K562 (cell line): ENCODE measurements around the gene SLMAP. TPM values are rescaled to one million over a fixed set of nuclear protein-coding genes. Genes with fewer than 3 reads are reported as not detected.
A peak's percentile ranks its signal among the peaks of the same experiment; 100 is the strongest.

Source experiments
- BACH1 ChIP-seq: fragments of 200-800 bp; sonication (Bioruptor generic); IDR thresholded peaks from 2 replicates; pipeline ENCODE4 v1.6.1; 2016; ENCODE audit warnings: missing genetic modification characterization, missing compliant biosample characterization
- ELK1 ChIP-seq: sonication (generic); formaldehyde crosslinking; IDR thresholded peaks from 2 replicates; pipeline ENCODE4 v1.8.1; 2022; ENCODE audit warnings: missing genetic modification reagents
- GTF2E2 ChIP-seq: fragments of 200-800 bp; sonication (Bioruptor generic); IDR thresholded peaks from 2 replicates; pipeline ENCODE4 v1.6.1; 2016; ENCODE audit warnings: missing genetic modification characterization, missing compliant biosample characterization
- HMGXB4 ChIP-seq: sonication (generic); formaldehyde crosslinking; IDR thresholded peaks from 2 replicates; pipeline ENCODE4 v1.8.1; 2023; ENCODE audit warnings: mild to moderate bottlenecking, missing genetic modification reagents
- SRF ChIP-seq, 2 experiments: fragments of 250-450, 450-650 bp in 1 of 2; sonication (Bioruptor Pico) in 1 of 2; sonication (generic) in 1 of 2; formaldehyde crosslinking; IDR thresholded peaks; 2 replicates each; pipeline versions ENCODE4 v1.5.0 to v1.5.1; 2020 to 2022; ENCODE audit warnings: mild to moderate bottlenecking in 1 of 2, missing genetic modification reagents in 1 of 2
- ZFP36 ChIP-seq: fragments of 150-350 bp; IDR thresholded peaks from 2 replicates; pipeline ENCODE4 v1.6.1; 2018; ENCODE audit warnings: low read length, low read depth; ENCODE audit not compliant: partially characterized antibody
- ZNF212 ChIP-seq: fragments of 450-650 bp; formaldehyde crosslinking; IDR thresholded peaks from 2 replicates; pipeline ENCODE4 v1.4.0; 2020; ENCODE audit warnings: mild to moderate bottlenecking
- ZNF583 ChIP-seq: fragments of 250-450 bp; sonication (Bioruptor Pico); IDR thresholded peaks from 2 replicates; pipeline ENCODE4 v1.4.0; 2020
- polyA plus RNA-seq, 8 experiments: library from polyadenylated mRNA; depleted of rRNA in 4 of 8; stranded (reverse) in 5 of 8; unstranded in 3 of 8; fragments of >200 nt; fragmentation: Nextera tagmentation in 2 of 8; fragmentation: Illumina TruSeq in 1 of 8; extraction: Ambion mirVana in 2 of 8; extraction: Trizol in 1 of 8; gene quantifications; 2 replicates each; pipeline versions ENCODE4 v1.2.1 to v1.2.3, GENCODE V29; 2011 to 2014; ENCODE audit warnings: inconsistent platforms in 1 of 8, missing spikeins in 1 of 8
- total RNA-seq, 7 experiments: library from RNA; depleted of rRNA in 6 of 7; stranded (reverse); fragments of >200 nt in 6 of 7; fragmentation: Illumina TruSeq in 2 of 7; extraction: Trizol in 2 of 7; gene quantifications; 2 replicates each; pipeline versions ENCODE4 v1.2.1 to v1.2.3, GENCODE V29; 2011 to 2021; ENCODE audit warnings: low replicate concordance in 1 of 7

The SLMAP gene
- total and polyA plus RNA-seq, 9 of the 15 experiments (the other 6 are each of a cell fraction or from before 2014, with no cell fraction given) = 12.1 to 50.7 (median 28.3) TPM

GRCh38 chr3:57959423-57960173, 203.5 kb downstream of the SLMAP start (continued):
- TF ChIP-seq ZNF212 (CRISPR knock-in tag) (0 out of 2 replicates have a peak, but pooled peaks have one; percentile 20), SRF (CRISPR knock-in tag; IDR thresholded peaks at IDR 0.05) (peak in 1 of 2 experiments; percentile 86; a peak in 2 of 4 replicates), GTF2E2 (tag) (0 out of 2 replicates have a peak, but pooled peaks have one; percentile 29), ELK1 (CRISPR knock-in tag) (no peak), HMGXB4 (CRISPR knock-in tag) (no peak), BACH1 (tag) (0 out of 2 replicates have a peak, but pooled peaks have one; percentile 21), ZNF583 (0 out of 2 replicates have a peak, but pooled peaks have one; percentile 0), ZFP36 (no peak)
